SK-N-SH (cell line): ENCODE results near the gene CFDP1. TPM values are rescaled to one million over a fixed set of nuclear protein-coding genes. Genes with fewer than 3 reads are reported as not detected.

Experiments
- CTCF ChIA-PET: fragments of 300-600, 350-600 bp; formaldehyde crosslinking; extraction: SDS; loops from one replicate; lab custom pipeline; 2021; lab: Yijun Ruan, JAX
- POLR2A ChIA-PET: fragments of 350-600 bp; sonication (Branson Sonifier 250); formaldehyde crosslinking; extraction: SDS; loops from one replicate; lab custom pipeline; 2020; ENCODE audit warnings: antibody characterized with exemption, inconsistent platforms; lab: Yijun Ruan, JAX
- DNase-seq: peaks from one replicate; pipeline ENCODE4 v3.0.0; 2012
- H2AFZ ChIP-seq: fragments of 200-600 bp; sonication (generic); 2 replicates; pipeline ENCODE4 v1.8.1; 2016; ENCODE audit warnings: antibody characterized with exemption, mild to moderate bottlenecking, low read depth
- H3F3A ChIP-seq: fragments of 200-600 bp; sonication (generic); replicated peaks from 2 replicates; pipeline ENCODE3; 2016; ENCODE audit warnings: antibody characterized with exemption, mild to moderate bottlenecking; ENCODE audit not compliant: insufficient read depth
- H3K27ac ChIP-seq, 2 experiments: fragments of 200-500 bp in 1 of 2; fragments of 200-600 bp in 1 of 2; sonication (Bioruptor generic) in 1 of 2; sonication (generic), shearing (Covaris generic) in 1 of 2; 2 replicates each; pipeline versions ENCODE4 v1.5.1 to v1.6.1; 2014 to 2016; ENCODE audit warnings: low read depth in 2 of 2, inconsistent platforms in 1 of 2, low read length in 1 of 2, mild to moderate bottlenecking in 1 of 2, mixed read lengths in 1 of 2
- H3K27me3 ChIP-seq: fragments of 200-600 bp; sonication (generic), shearing (Covaris generic); 2 replicates; pipeline ENCODE4 v1.6.1; 2016; ENCODE audit warnings: mixed run types; ENCODE audit not compliant: insufficient read depth
- H3K36me3 ChIP-seq, 2 experiments: fragments of 200-500 bp in 1 of 2; fragments of 200-600 bp in 1 of 2; sonication (Bioruptor generic) in 1 of 2; sonication (generic) in 1 of 2; replicated peaks in 1 of 2; 2 replicates each; pipeline versions ENCODE3 to v1.5.1; 2014 to 2016; ENCODE audit warnings: low read length in 1 of 2, mild to moderate bottlenecking in 1 of 2; ENCODE audit not compliant: insufficient read depth in 2 of 2, control insufficient read depth in 1 of 2
- H3K4me1 ChIP-seq, 2 experiments: fragments of 200-500 bp in 1 of 2; fragments of 200-600 bp in 1 of 2; sonication (Bioruptor generic) in 1 of 2; sonication (generic), shearing (Covaris generic) in 1 of 2; 2 replicates each; pipeline versions ENCODE4 v1.5.1 to v1.6.1; 2014 to 2016; ENCODE audit warnings: low read depth in 1 of 2, low read length in 1 of 2, mixed run types in 1 of 2; ENCODE audit not compliant: insufficient read depth in 2 of 2, control insufficient read depth in 1 of 2
- H3K4me2 ChIP-seq: fragments of 200-600 bp; sonication (generic), shearing (Covaris generic); 2 replicates; pipeline ENCODE4 v1.6.1; 2017; ENCODE audit warnings: mixed run types
- H3K4me3 ChIP-seq, 2 experiments: fragments of 200-500 bp in 1 of 2; fragments of 200-600 bp in 1 of 2; sonication (Bioruptor generic) in 1 of 2; sonication (generic), shearing (Covaris generic) in 1 of 2; 2 replicates each; pipeline versions ENCODE4 v1.5.1 to v1.8.1; 2014 to 2016; ENCODE audit warnings: low read depth in 2 of 2, inconsistent platforms in 1 of 2, low read length in 1 of 2, mild to moderate bottlenecking in 1 of 2, mixed read lengths in 1 of 2, moderate library complexity in 1 of 2
- H3K79me2 ChIP-seq: fragments of 200-600 bp; sonication (generic); 2 replicates; pipeline ENCODE4 v1.8.1; 2017; ENCODE audit warnings: mild to moderate bottlenecking; ENCODE audit not compliant: insufficient read depth
- H3K9ac ChIP-seq: fragments of 200-600 bp; sonication (generic); 2 replicates; pipeline ENCODE4 v1.6.1; 2017; ENCODE audit warnings: mixed run types
- H3K9me2 ChIP-seq: fragments of 200-600 bp; sonication (generic); 2 replicates; pipeline ENCODE4 v1.6.1; 2017; ENCODE audit warnings: mixed run types
- H3K9me3 ChIP-seq: fragments of 200-600 bp; sonication (generic); 2 replicates; pipeline ENCODE4 v1.6.1; 2017; ENCODE audit warnings: mixed run types, mild to moderate bottlenecking, moderate library complexity
- H4K20me1 ChIP-seq: fragments of 200-600 bp; sonication (generic); 2 replicates; pipeline ENCODE4 v1.6.1; 2017; ENCODE audit warnings: mild to moderate bottlenecking, mixed run types; ENCODE audit not compliant: insufficient read depth
- CHD2 ChIP-seq: fragments of 150-350 bp; IDR thresholded peaks from 2 replicates; pipeline ENCODE4 v1.6.1; 2018; ENCODE audit warnings: low read length; ENCODE audit not compliant: partially characterized antibody
- CTCF ChIP-seq: fragments of 200-600 bp; sonication (generic); IDR thresholded peaks from 2 replicates; pipeline ENCODE4 v1.6.1; 2017; ENCODE audit warnings: antibody characterized with exemption, mild to moderate bottlenecking, moderate library complexity
- ELF1 ChIP-seq: IDR thresholded peaks from 2 replicates; pipeline ENCODE4 v1.4.0; 2012
- EP300 ChIP-seq, 2 experiments: IDR thresholded peaks; 2 replicates each; pipeline versions ENCODE4 v1.4.0 to v1.6.1; 2012; ENCODE audit warnings: borderline replicate concordance in 1 of 2, low read depth in 1 of 2, low read length in 1 of 2
- GATA2 ChIP-seq: sonication (generic); formaldehyde crosslinking; IDR thresholded peaks from 2 replicates; pipeline ENCODE4 v1.5.0; 2020; ENCODE audit warnings: mild to moderate bottlenecking, missing genetic modification reagents
- MAX ChIP-seq: IDR thresholded peaks from 2 replicates; pipeline ENCODE4 v1.4.0; 2012; ENCODE audit warnings: low read depth
- MXI1 ChIP-seq: IDR thresholded peaks from 2 replicates; pipeline ENCODE4 v1.6.1; 2012; ENCODE audit warnings: mild to moderate bottlenecking, low read depth, low read length, improper control_type of control experiment
- NFIC ChIP-seq: IDR thresholded peaks from 2 replicates; pipeline ENCODE4 v1.4.0; 2012; ENCODE audit warnings: borderline replicate concordance
- NRF1 ChIP-seq: IDR thresholded peaks from 2 replicates; pipeline ENCODE4 v1.6.1; 2012; ENCODE audit warnings: low read depth, mild to moderate bottlenecking, low read length
- POLR2AphosphoS5 ChIP-seq: IDR thresholded peaks from 2 replicates; pipeline ENCODE4 v1.6.1; 2012; ENCODE audit warnings: low read depth, low read length
- RAD21 ChIP-seq: IDR thresholded peaks from 2 replicates; pipeline ENCODE4 v1.6.1; 2012; ENCODE audit warnings: mild to moderate bottlenecking, low read length
- RFX5 ChIP-seq: IDR thresholded peaks from 2 replicates; pipeline ENCODE4 v1.6.1; 2012; ENCODE audit warnings: mild to moderate bottlenecking, improper control_type of control experiment, low read length
- SIN3A ChIP-seq: IDR thresholded peaks from 2 replicates; pipeline ENCODE4 v1.6.1; 2012; ENCODE audit warnings: low read depth, mild to moderate bottlenecking, low read length, moderate library complexity, borderline replicate concordance
- TAF1 ChIP-seq: IDR thresholded peaks from 2 replicates; pipeline ENCODE4 v1.6.1; 2012; ENCODE audit warnings: low read depth, mild to moderate bottlenecking, low read length, moderate library complexity, borderline replicate concordance
- USF2 ChIP-seq: fragments of 150-350 bp; IDR thresholded peaks from 2 replicates; pipeline ENCODE4 v1.6.1; 2017; ENCODE audit warnings: antibody characterized with exemption, low read length, low read depth, borderline replicate concordance
- WGBS: methylation state at CpG from one replicate; pipeline ENCODE4 v1.1.6; 2017; ENCODE audit warnings: low lambda C conversion rate; 5-methylcytosine and 5-hydroxymethylcytosine counted together
- polyA plus RNA-seq, 3 experiments: library from polyadenylated mRNA; depleted of rRNA; stranded (reverse); fragments of >200 nt; gene quantifications; 2 replicates each; pipeline ENCODE4 v1.2.3, GENCODE V29; 2012

Gene CFDP1
- polyA plus RNA-seq, 1 of the 3 experiments (the other 2 are of a cell fraction): 46.0 TPM

GRCh38 chr16:75265911-75266701 lies 167.2 kb downstream of the CFDP1 start:
- WGBS: 38% methylated on average over 16 of the region's 62 CpGs
- Histone ChIP-seq H3K4me3 (peak overlapping the region; percentile 92 to 95), H4K20me1 (peaks cover 37% of the 10 kb centered on the region), H3K27me3 (no peaks in the 10 kb centered on the region), H3K9me2 (no peaks in the 10 kb centered on the region), H3K4me2 (peak overlapping the region; percentile 93), H2AFZ (peak overlapping the region; percentile 93), H3K4me1 (peaks cover 28 to 58% of the 10 kb centered on the region in 2 experiments), H3K36me3 (peaks cover 5 to 10% of the 10 kb centered on the region in 2 experiments), H3F3A (peaks cover 3% of the 10 kb centered on the region), H3K9me3 (no peaks in the 10 kb centered on the region), H3K9ac (peak overlapping the region; percentile 100), H3K79me2 (peaks cover 56% of the 10 kb centered on the region), H3K27ac (peak overlapping the region; percentile 58 to 92; a peak in 3 of 4 replicates)
- TF ChIP-seq MAX (0 out of 2 replicates have a peak, but pooled peaks have one; percentile 26), GATA2 (CRISPR knock-in tag) (no peak), CTCF (no peak), RAD21 (peak; percentile 34), RFX5 (no peak), USF2 (no peak), NRF1 (peak; percentile 89), MXI1 (peak; percentile 42; the same call in 1 of the 2 replicates), TAF1 (peak; percentile 62), EP300 (IDR thresholded peaks at IDR 0.05; ENCODE audit: borderline replicate concordance in 1 of 2, low read depth in 1 of 2, low read length in 1 of 2) (0 out of 4 replicates have a peak, but pooled peaks of 1 of the 2 experiments have one; percentile 8), NFIC (0 out of 2 replicates have a peak, but pooled peaks have one; percentile 9), CHD2 (peak; percentile 59), ELF1 (no peak), SIN3A (no peak), POLR2AphosphoS5 (peak; percentile 64; the same call in 1 of the 2 replicates)
- CTCF ChIA-PET: interaction anchor here (0.8 to 1.4 kb wide), 4 partner anchors 15 to 119 kb away, joined by 3 to 5 read pairs (median 4); no protein-coding TSS in a partner anchor
- POLR2A ChIA-PET: no interaction called here
- DNase-seq: peak; percentile 99
